Measurements from ENCODE around the gene BMERB1.
"Not testable (repeated sequence)": the region's sequence is repeated elsewhere in the genome, so short reads cannot be mapped to it uniquely, and the experiment has no call there.

The BMERB1 gene

GRCh38 chr16:15466131-15466530, 31.7 kb downstream of the BMERB1 start:
- POLR2A ChIA-PET, result no interaction called here
- CTCF ChIA-PET, result interaction anchor here (0.9 to 1.2 kb wide), 2 partner anchors 12 to 39 kb away, joined by 3 read pairs; no protein-coding TSS in a partner anchor
- TF ChIP-seq CTCF (IDR thresholded peaks at IDR 0.05; ENCODE audit: control extremely low read depth, extremely low read depth, low read depth, missing control alignments), result no peak
- no peak for DNase-seq (ENCODE audit: extremely low spot score)

GRCh38 chr16:15466886-15467781, 32.7 kb downstream of the BMERB1 start:
- DNase-seq (ENCODE audit: extremely low spot score), result no peak
- ChIA-PET CTCF (no interaction called here), POLR2A (no interaction called here)
- no peak for TF ChIP-seq CTCF (IDR thresholded peaks at IDR 0.05; ENCODE audit: control extremely low read depth, extremely low read depth, low read depth, missing control alignments)

- CTCF ChIA-PET; POLR2A ChIA-PET; DNase-seq (ENCODE audit: extremely low spot score): not testable (repeated sequence)
Observed at GRCh38 chr16:15476971-15477370, 42.6 kb downstream of the BMERB1 start.

- POLR2A ChIA-PET, result no interaction called here
- no peak for DNase-seq (ENCODE audit: extremely low spot score)
- no peak for TF ChIP-seq CTCF (IDR thresholded peaks at IDR 0.05; ENCODE audit: control extremely low read depth, extremely low read depth, low read depth, missing control alignments)
- CTCF ChIA-PET, result interaction anchor here (0.9 kb wide), 1 partner anchor 49 kb away, joined by 3 read pairs; no protein-coding TSS in a partner anchor
Observed at GRCh38 chr16:15477802-15478201, 43.4 kb downstream of the BMERB1 start.

GRCh38 chr16:15482068-15482747, 47.8 kb downstream of the BMERB1 start:
- CTCF ChIA-PET, result no interaction called here
- TF ChIP-seq CTCF (IDR thresholded peaks at IDR 0.05; ENCODE audit: control extremely low read depth, extremely low read depth, low read depth, missing control alignments), result no peak
- POLR2A ChIA-PET, result no interaction called here
- no peak for DNase-seq (ENCODE audit: extremely low spot score)

GRCh38 chr16:15482748-15483298, 48.4 kb downstream of the BMERB1 start:
- TF ChIP-seq CTCF (IDR thresholded peaks at IDR 0.05; ENCODE audit: control extremely low read depth, extremely low read depth, low read depth, missing control alignments), result no peak
- ChIA-PET POLR2A (no interaction called here), CTCF (no interaction called here)
- no peak for DNase-seq (ENCODE audit: extremely low spot score)

GRCh38 chr16:15483857-15484256, 49.5 kb downstream of the BMERB1 start:
- DNase-seq (ENCODE audit: extremely low spot score), result no peak
- ChIA-PET CTCF (no interaction called here), POLR2A (no interaction called here)
- TF ChIP-seq CTCF (IDR thresholded peaks at IDR 0.05; ENCODE audit: control extremely low read depth, extremely low read depth, low read depth, missing control alignments), result no peak

Data from GM10248 (cell line).